Fibroblast of skin of left quadriceps (primary cell): ENCODE data around the gene IRF3.
A peak's percentile ranks its signal among the peaks of the same experiment; 100 is the strongest.
"Not testable (repeated sequence)": the region's sequence is repeated elsewhere in the genome, so short reads cannot be mapped to it uniquely, and the experiment has no call there.

Source experiments
- DNase-seq, 2 experiments: peaks; one replicate each; pipeline ENCODE4 v3.0.0-alpha.2; 2013; ENCODE audit warnings: low read depth in 2 of 2

The IRF3 gene

DNA sequence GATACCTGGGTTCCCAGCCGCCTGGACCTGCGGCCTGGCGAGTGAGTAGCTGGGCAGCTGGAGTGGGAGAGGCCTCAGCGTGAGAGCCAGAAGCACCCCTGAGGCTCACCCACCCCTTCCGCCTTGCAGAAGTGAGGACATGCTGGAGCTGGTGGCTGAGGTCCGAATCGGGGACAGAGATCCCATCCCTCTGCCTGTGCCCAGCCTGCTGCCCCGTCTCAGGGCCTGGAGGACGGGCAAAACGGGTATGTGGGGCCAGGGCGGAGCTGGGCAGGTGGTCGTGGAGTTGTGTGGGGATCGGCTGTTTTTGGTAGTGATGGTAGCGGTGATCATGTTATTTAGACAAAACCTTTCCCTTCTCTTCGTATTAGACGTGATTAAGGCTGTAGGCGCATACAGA lies 19.1 kb downstream of the IRF3 start:
- DNase-seq, result no peak

DNA sequence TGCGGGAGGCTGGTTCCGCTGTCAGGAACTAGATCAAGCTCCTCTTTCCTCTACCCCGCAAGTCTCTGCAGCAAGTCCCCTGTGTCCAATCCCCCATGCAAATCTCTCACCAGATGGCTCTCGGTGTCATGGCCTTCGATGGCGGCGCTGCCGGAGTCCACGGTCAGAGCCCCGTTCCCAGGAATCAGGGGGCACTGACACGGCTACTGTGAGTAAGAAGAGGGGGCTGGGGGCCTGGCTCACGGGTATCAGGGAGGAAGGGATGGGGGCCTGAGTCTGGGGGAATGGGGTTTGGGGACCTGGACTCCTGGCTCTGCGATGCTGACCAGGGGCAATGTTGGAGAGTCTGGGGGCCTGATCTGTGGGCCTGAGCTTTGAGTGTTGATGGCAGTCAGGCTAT lies 19.7 kb downstream of the IRF3 start:
- DNase-seq, result no peak

DNA sequence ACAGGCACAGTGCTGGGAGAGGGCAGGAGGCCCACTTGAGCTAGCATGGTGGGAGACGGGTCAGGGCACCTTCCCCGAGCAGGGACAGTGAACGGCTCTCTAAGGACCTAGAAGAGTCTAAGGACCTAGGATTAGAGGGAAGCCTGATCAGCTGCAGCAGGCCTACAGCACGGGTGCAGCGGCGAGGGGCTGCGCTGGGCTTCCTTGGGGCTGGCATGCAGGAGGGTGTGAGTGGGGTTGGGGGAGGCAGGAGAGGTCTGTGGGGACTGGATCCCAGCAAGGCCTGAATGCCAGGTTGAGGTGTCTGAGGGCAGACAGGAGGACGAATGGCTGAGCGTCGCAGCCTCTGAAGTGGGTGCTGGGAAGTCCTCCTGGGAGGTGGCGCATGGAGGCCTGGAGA lies 20.1 kb downstream of the IRF3 start:
- no peak for DNase-seq

DNA sequence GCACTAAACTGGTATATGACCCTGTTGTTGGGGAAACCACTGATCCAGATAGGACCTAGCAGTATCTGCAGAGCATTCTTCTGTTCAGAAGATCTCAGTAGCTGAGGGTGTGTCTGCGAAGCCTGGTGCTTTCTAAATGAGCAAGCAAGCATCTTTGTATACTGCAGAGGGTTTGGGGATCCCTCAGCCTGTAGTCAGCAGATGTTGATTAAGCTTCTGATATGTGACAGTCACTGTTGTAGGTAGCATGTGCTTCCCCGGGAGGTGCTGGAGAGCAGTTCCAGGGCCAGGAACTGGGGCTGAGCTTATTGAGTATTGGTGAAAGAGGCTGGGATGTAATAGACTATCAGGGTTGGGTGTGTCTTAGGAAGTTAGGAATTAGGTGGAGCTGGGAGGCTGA lies 22.2 kb downstream of the IRF3 start:
- DNase-seq, result no peak

DNA sequence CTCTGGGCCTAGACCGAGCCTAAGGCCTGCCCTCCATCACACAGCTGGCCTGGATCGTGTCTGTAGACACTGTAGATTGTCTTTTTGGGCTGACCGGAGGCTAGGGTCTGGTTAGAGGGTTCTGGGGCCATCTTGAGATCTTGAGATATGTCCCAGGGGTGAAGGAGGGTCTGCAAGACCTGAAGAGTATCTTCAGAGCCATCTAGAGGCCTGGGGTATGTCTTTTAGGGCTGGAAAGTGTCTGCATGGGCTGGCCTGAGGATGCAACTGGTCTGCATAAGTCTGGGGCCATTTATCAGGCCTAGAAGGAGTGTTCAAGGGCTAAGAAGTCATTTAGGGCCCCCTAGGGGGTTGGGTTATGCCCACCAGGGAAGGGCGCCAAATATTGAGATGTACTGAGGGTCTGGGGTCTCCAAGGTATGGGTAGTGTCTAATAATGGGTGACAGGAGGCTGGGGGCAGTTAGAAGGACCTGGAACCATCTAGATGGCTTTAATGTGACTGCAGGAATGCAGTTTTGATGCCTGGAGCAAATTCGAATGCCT lies 23.1 kb downstream of the IRF3 start:
- no peak for DNase-seq

DNA sequence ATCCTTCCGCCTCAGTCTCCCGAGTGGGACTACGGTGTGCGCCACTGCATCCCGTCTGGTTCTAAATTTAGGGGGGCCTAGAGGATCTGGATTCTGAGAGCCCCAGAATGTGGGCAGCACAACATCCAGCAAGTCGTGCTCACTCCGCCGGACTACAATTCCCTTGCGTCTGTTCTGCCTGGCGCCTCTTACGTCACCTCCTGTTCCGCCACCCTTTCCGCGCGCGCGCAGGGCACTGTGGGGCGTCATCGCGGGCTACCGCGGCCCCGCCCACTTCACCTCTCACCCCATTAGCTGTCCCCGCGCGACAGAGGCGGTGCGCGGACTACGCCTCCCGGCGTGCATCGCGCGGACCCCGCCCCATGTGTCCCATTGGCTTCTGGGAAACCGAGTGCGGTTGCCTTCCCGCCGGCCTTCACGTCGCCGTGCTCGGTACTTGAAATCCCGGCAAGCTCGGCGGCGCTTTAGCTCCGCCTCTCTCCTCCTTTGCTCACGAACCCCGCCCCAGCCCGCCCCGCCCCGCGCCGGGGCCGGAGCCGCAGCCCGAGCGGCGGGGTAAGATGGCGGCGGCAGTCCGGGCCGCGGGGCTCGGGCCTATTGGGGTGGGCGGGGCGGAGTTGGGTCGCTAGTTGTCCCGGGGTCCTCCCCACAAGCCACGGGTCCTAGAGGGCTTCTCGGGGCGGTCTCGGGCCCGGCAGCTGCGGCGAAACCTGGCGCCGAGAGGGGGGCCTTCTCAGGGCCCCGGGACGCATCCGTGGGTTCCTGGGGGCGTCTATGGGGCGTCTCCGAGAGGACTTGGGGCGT lies 23.8 kb downstream of the IRF3 start, which contains the start of gene SCAF1:
TSS of gene SCAF1 (plus strand) at position 522 of the 804 bp plus-strand sequence. CDS start 2,818 bp downstream, outside the sequence.
- peak; percentile 99 for DNase-seq

DNA sequence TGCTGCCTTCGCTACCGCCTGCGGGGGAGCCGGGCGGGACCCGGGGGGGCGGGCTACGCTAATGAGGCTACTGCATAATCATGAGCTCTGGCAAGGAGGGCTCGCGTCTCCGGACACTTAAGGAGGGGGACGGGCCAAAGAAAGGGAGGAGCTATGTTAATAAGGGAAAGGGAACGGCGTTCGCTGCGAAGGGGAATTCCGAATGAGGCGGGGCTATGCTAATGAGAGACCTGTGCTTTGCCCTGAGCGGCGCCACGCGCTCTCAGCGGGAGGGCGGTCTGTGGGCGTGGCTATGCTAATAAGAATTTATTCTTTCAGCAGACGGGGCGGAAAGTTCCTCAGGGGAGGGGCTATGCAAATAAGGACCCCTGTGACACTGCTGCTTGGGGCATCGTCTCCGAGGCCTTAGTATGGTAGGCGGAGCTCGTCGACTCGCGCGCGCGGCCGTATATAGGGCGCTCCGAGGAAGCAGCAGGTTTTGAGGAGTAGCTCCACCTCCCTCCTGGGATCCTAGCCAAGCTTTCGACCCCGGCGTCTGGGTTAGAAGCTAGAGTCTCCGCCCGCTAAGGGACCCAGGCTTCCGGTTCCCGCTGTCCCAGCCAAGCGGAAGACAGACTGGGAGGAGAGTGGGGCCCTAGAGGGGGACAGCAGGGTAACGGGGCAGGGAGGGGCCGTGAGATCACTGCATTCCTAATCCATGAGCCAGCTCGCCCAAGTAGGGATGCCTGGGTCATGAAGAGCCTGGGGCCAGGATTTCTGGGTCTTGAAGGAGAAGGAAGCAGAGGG lies 25.4 kb downstream of the IRF3 start, which contains the start of gene RRAS:
TSS of gene RRAS (minus strand) at position 31 of the 786 bp plus-strand sequence. CDS start 45 bp downstream, outside the sequence.
- DNase-seq, result peak; percentile 100

DNA sequence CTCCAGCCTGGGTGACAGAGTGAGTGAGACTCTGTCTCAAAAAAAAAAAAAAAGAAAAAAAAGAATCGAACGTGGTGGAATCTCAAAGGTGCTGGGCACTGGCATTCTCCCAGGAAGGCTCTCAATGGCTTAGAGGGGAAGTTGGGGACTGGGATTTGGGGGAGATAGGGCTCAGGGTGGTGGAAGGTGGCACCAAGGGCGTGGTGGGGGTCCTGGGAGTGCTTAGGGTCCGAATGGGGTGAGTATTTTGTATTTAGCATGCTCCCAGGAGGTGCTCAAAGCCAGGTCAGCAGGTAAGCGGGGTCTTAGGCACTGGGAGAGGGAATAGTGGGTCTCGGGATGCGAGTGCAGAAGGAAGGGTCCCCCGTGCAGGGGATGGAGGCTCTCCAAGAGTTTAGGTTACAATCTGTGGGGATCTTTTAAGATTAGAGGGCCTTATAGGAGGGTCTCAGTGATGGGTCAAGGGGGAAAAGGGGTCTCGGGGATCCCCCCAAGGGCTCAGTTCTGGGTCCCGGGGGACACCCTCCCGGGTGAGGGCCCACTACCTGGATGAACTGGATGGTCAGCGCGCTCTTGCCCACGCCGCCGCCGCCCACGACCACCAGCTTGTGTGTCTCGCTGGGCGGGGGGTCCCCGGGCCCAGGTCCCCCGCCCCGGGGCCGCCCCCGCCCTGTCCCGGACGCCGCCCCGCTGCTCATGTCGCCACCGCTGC lies 26.1 kb downstream of the IRF3 start:
- no peak for DNase-seq

DNA sequence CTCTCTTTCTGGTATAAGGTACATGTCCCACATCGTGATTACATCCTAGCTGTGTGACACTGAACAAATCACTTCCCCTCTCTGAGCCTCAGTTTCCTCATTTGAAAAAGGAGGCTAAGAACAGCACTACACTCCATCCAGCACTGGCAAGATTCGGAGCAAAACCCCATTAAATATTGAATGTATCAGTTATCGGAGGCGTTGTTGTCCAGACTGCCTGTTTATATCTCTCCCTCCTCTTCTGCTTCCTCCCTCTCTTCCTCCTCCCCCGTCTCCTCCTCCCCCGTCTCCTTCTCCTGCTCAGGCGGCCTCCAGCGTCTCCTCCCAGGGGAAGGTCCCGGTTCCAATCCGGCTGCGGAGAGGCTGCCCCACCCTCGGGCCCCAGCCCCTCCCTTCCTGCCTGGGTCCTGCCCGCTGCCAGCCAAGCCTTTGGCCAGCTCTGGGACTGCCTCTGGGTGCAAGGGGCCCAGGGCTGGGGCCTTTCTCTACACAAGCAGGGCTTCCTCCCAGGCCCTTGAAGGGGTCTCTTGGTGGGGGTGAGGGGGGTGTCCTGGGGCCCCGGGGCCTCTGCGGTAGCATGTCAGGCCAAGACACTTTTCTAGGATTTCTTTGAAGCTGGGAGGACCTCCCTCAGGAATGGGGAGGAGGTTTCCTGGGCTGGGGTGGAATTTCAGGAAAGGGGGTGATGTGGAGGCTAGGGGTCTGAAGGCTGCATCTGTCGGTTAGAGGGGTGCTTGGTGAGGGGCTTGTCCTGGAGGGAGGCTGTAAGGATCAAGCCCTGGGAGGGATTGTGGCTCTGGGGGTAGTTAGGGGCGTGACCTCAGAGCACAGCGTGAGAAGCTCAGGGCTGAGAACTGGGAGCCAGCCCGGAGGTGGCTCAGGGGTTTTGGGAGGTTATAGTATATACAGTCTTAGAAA lies 27.6 kb downstream of the IRF3 start:
- peak; percentile 40 to 41 for DNase-seq

DNA sequence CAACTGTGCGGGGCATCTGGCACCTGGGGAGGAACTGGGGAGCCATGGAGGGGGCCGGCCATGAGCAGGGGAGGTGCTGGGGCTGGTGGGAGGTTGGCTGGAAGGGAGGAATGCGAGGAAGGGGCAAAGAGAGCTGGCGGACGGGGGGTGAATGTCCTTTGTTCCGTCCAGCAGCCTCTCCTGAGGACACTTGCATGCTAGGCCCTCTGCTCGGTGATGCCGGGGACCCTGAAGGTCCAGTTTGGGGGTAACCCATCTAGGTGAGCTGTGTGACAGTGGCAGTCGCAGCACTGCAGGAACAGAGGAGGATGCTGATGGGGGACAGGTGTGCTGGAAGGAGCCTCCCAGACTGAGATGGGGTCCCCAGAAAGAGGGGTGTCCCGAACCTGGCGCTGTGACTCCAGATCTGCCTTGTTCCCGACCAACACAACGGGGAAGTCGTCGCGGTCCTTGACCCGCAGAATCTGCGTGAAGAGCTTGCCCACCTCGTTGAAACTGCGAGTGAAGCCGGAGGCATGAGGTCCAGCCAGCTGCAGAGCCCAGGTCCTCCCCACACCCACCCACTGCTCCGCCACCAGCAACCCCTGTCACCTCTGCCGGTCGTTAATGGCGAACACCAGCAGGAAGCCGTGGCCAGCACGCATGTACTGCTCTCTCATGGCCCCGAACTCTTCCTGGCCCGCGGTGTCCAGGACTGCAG lies 29.3 kb downstream of the IRF3 start:
- DNase-seq, result no peak

DNA sequence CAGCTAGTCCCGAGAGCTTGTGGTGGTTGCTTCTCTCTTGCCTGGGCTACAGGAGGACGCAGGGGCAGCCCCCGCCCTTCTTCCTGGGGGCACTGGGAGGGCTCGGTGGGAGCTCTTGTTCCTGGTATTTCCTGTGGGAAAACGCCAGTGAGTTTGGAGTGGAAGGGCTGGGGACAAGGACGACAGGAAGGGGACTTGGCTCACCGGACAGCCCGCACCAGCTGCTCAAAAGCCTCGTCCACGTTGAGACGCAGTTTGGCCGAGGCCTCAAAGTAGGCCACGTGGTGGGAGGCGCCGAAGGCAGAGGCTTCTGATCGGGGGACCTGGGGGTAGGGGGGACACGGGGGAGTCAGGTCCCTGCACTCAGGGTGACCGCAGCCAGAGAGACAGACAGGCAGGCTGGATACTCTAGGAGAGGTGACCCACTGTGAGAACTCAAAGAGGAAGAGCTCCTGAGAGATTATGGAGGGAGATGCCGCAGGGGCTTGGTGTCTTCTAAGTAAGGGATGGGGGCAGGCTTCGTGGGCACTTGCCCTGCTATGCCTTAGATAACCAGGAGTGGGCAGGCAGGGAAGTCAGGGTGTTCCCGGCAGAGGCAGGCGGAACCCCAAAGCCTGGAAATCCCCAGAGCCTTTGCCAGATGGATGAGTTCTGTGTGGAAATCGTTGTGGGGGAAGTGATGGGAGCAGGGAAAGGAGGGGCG lies 30.0 kb downstream of the IRF3 start:
- no peak for DNase-seq

DNA sequence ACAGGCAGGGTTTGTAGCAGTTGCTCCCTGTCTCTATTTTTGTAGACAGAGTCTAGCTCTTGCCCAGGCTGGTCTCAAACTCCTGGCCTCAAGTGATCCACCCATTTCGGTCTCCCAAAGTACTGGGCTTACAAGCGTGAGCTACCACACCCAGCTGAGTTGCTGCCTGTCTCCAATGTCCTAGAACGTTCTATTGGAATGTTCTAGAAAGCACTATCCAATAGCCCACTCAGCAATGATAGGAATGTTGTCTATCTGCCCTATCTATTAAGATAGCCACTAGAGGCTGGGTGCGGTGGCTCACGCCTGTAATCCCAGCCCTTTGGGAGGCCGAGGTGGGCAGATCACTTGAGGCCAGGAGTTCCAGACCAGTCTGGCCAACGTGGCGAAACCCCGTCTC lies 32.4 kb downstream of the IRF3 start:
- DNase-seq, result not testable (repeated sequence)

DNA sequence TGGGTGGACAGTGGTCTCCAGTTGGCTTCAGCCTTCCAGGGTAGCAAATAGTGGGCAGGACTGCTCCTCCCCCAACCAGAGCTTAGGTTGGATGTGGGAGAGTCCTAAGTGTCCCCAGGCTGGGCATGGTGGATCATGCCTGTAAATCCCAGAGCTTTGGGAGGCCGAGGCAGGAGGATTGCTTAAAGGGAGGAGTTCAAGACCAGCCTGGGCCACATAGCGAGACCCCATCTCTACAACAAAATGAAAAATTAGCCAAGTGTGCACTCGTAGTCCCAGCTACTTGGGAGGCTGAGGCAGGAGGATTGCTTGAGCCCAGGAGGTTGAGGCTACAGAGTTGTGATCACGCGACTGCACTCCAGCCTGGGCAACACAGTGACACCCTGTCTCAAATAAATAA lies 33.1 kb downstream of the IRF3 start:
- no peak for DNase-seq

DNA sequence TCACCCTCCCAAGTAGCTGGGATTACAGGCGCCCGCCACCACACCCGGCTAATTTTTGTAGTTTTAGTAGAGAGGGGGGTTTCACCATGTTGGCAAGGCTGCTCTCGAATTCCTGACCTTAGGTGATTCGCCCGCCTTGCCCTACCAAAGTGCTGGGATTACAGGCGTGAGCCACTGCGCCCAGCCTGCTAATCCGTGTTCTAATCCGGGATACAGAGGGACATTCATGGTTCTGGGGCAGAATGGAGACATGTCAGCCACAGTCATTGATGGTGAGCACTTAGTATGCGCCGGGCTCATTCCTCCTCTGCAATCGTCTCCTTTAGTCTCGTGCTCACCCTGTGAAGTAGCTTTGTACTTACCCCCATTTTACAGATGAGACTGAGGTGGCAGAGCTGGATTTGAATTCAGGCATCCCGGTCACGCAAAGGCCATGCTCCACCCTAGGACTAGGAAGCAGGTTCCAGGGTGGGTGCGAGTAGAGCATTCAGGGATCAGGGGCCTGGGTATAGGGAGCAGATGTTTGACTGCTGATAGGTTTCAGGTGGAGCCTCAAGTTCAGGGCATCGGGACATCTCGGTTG lies 34.0 kb downstream of the IRF3 start:
- no peak for DNase-seq

DNA sequence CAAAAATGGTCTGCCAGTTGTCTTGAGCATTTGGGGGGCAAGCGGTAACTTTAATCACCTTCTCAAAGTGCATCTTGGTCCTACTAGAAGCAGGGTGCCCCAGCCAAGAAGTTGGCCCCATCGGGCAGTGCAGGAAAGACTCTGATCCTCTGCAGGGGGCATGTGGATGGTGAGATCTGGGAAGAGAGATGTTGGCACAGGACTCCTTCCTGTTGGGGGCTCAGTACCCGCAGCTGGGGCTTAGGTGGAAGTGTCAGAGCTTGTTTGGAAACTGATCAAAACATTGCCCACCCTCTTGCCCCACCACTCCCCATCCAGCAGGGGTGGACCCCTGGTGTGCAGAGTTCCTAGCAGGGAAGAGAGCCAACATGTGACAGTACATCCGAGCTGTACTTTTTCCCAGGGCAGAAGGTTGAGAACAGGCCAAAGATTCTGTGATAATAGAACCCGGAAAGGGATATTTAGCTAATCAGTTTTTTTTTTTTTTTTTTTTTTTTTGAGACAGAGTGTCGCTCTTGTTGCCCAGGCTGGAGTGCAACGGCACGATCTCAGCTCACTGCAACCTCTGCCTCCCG lies 34.6 kb downstream of the IRF3 start:
- no peak for DNase-seq

DNA sequence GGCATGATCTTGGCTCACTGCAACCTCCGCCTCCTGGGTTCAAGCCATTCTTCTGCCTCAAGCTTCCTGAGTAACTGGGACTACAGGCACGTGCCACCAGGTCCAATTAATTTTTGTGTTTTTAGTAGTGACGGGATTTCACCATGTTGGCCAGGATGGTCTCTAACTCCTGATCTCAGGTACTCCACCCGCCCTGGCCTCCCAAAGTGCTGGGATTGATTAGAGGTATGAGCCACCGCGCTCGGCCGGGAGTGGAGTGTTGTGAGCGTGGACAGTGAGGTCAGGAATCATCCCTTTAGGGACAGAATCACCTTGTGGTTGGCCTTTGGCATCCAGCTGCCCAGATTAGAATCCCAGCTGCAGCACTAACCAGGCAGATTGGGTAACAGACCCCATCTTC lies 36.0 kb downstream of the IRF3 start:
- no peak for DNase-seq

DNA sequence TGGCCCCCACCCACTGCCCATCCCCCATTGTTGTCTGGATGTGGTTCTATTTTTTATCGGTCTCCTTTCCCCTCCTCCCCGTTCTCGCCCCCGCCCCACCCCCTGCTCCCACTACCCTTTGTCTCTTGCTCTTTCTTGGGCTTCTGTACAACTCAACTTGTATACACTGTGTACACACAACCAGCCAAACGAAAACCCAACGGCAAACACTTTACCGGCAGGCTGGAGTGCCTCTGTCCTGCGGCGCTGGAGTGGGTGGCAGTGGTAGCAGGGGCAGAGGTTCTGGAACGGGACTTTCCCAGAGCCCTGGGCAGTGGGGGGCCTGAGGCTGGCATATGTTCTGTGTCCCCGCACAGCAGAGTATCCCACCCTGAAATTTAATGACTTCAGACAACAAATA lies 39.4 kb downstream of the IRF3 start:
- no peak for DNase-seq

DNA sequence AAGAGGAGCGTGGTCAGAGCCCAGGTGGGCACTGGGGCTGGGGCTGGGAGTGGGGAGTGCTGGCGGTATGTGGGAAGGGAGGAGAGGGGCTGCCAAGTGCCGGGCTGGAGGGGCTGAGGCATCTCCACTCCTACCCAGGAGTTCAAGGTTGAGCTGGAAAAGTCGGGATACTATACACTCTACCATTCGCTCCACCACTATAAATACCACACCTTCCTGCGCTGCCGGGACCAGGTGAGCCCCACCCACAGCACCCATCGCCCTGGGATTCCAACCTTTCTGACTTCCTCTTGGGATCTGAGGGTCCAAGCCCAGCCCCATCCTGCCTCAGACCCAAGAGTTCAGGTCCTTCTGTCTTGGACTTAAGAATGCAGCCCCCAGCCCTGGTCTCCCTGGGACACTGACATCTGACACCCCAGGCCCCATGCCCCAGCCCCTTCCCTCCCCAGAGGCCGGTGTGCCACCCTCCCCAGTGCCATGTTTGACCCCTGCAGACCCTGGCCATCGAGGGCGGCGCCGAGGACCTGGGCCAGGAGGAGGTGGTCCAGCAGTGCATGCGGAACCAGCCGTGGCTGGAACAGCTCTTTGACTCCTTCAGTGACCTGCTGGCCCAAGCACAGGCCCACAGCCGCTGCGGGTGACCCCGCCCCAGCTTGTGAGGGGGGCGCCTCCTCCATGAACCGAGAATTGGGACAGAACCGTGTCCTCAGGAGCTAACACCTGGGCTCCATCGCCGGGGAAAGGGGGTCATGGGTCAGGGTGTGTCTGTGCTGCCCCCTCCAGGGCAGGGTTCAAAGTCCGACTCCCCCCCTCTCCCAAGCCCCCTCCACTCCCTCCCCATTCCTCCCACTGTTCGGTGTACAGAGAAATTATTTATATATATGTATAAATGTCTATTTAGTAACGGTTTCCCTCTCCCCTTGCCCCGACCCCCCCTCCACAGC lies 40.4 kb downstream of the IRF3 start:
- no peak for DNase-seq
